ENCODE measurements around the gene CORO2B.

DNA sequence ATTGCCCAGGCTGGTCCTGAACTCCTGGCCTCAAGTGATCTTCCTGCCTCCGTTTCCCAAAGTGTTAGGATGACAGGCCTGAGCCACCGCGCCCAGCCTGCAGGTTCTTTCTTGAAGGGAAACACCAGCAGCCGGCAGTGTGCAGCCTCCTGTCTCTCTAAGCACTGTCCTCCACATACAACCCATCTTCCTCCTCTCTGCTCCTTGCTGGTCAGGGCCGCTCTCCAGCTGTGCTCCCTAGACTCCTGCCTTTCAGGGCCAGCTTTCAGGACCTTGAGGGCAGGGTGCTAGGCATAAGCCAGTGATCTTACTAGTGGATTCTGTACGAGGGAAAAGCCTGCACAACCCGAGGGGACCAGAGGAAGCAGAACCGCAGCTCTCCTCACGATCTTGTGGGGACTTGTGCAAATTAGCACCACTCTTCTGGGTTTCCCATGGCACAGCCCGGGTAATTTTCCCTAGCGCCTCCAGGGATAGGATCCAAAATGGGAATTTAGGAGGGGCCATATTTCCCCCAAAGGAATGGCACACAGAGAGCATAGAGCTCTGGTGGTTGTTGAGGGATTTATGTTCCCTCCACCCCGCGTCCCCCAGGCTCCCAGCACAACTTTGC lies 18.2 kb upstream of the CORO2B start:
- no peak for TF ChIP-seq POLR2A (IDR thresholded peaks at IDR 0.05)
- TF ChIP-seq, protein P1, sequence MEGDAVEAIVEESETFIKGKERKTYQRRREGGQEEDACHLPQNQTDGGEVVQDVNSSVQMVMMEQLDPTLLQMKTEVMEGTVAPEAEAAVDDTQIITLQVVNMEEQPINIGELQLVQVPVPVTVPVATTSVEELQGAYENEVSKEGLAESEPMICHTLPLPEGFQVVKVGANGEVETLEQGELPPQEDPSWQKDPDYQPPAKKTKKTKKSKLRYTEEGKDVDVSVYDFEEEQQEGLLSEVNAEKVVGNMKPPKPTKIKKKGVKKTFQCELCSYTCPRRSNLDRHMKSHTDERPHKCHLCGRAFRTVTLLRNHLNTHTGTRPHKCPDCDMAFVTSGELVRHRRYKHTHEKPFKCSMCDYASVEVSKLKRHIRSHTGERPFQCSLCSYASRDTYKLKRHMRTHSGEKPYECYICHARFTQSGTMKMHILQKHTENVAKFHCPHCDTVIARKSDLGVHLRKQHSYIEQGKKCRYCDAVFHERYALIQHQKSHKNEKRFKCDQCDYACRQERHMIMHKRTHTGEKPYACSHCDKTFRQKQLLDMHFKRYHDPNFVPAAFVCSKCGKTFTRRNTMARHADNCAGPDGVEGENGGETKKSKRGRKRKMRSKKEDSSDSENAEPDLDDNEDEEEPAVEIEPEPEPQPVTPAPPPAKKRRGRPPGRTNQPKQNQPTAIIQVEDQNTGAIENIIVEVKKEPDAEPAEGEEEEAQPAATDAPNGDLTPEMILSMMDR (IDR thresholded peaks at IDR 0.05) = no peak

Measured in uterus (tissue), 2 donors.